Measurements from ENCODE around the gene NT5C1B. TPM values are rescaled to one million over a fixed set of nuclear protein-coding genes. Genes with fewer than 3 reads are reported as not detected.

The NT5C1B gene
- total RNA-seq, 2 donors from 2014 or later, result not detected

GRCh38 chr2:18603854-18604530 is 14.6 kb upstream of the NT5C1B start:
- intact Hi-C loops (cut with DNase I), result no loop called here
- DNase-seq, result no peak
- no peak for ATAC-seq

GRCh38 chr2:18602298-18602697 is 12.9 kb upstream of the NT5C1B start:
- no peak for DNase-seq
- intact Hi-C loops (cut with DNase I), result no loop called here
- no peak for ATAC-seq

GRCh38 chr2:18600255-18600613 is 10.9 kb upstream of the NT5C1B start:
- intact Hi-C loops (cut with DNase I), result no loop called here
- ATAC-seq (no peak), DNase-seq (no peak)

- intact Hi-C loops (cut with DNase I), result no loop called here
- DNase-seq (no peak), ATAC-seq (peak in 1 of 2 donors; percentile 56)
Measured at GRCh38 chr2:18599509-18600254, 10.3 kb upstream of the NT5C1B start.

GRCh38 chr2:18598848-18599484 is 9.6 kb upstream of the NT5C1B start:
- intact Hi-C loops (cut with DNase I), result no loop called here
- DNase-seq (no peak), ATAC-seq (peak; percentile 12 to 47)

GRCh38 chr2:18597618-18598017 is 8.2 kb upstream of the NT5C1B start:
- ATAC-seq (no peak), DNase-seq (no peak)
- intact Hi-C loops (cut with DNase I), result no loop called here

GRCh38 chr2:18596993-18597392 is 7.6 kb upstream of the NT5C1B start:
- DNase-seq (no peak), ATAC-seq (peak; percentile 27 to 38)
- intact Hi-C loops (cut with DNase I), result no loop called here

- intact Hi-C loops (cut with DNase I), result no loop called here
- DNase-seq (no peak), ATAC-seq (no peak)
Measured at GRCh38 chr2:18593496-18593895, 4.1 kb upstream of the NT5C1B start.

GRCh38 chr2:18592372-18592771 is 3.0 kb upstream of the NT5C1B start:
- DNase-seq, result no peak
- intact Hi-C loops (cut with DNase I), result no loop called here
- no peak for ATAC-seq

- DNase-seq (no peak), ATAC-seq (no peak)
- intact Hi-C loops (cut with DNase I), result no loop called here
Measured at GRCh38 chr2:18588802-18589201, 567 bp downstream of the NT5C1B start.

- ATAC-seq (no peak), DNase-seq (no peak)
- intact Hi-C loops (cut with DNase I), result no loop called here
Measured at GRCh38 chr2:18588049-18588448, 1.3 kb downstream of the NT5C1B start.

GRCh38 chr2:18585526-18585925 is 3.8 kb downstream of the NT5C1B start:
- no peak for DNase-seq
- intact Hi-C loops (cut with DNase I), result no loop called here
- ATAC-seq, result no peak

- ATAC-seq (no peak), DNase-seq (peak; percentile 20)
- intact Hi-C loops (cut with DNase I), result no loop called here
Measured at GRCh38 chr2:18584608-18584954, 4.8 kb downstream of the NT5C1B start.

- intact Hi-C loops (cut with DNase I), result no loop called here
- ATAC-seq, result no peak
- DNase-seq, result no peak
Measured at GRCh38 chr2:18583905-18584607, 5.3 kb downstream of the NT5C1B start.

- ATAC-seq (no peak), DNase-seq (no peak)
- intact Hi-C loops (cut with DNase I), result no loop called here
Measured at GRCh38 chr2:18580606-18581005, 8.8 kb downstream of the NT5C1B start.

- intact Hi-C loops (cut with DNase I), result no loop called here
Measured at GRCh38 chr2:18578033-18578432, 11.3 kb downstream of the NT5C1B start.

GRCh38 chr2:18566145-18566769 is 23.1 kb downstream of the NT5C1B start:
- ATAC-seq (no peak), DNase-seq (no peak)
- intact Hi-C loops (cut with DNase I), result no loop called here

More at GRCh38 chr2:18578033-18578432, 11.3 kb downstream of the NT5C1B start:
- ATAC-seq, result no peak
- no peak for DNase-seq

GRCh38 chr2:18560797-18561085 is 28.6 kb downstream of the NT5C1B start:
- DNase-seq (no peak), ATAC-seq (no peak)
- intact Hi-C loops (cut with DNase I), result no loop called here

- peak; percentile 97 to 99 for ATAC-seq
- intact Hi-C loops (cut with DNase I), result no loop called here
- DNase-seq, result peak; percentile 96
Measured at GRCh38 chr2:18560031-18560796, 29.2 kb downstream of the NT5C1B start, which contains the start of gene RDH14. RDH14 (minus strand) TSS chr2:18560653; CDS start chr2:18560572, 81 bp downstream.
